ENCODE data around the gene GUCY1A2.
"Not testable (repeated sequence)": the region's sequence is repeated elsewhere in the genome, so short reads cannot be mapped to it uniquely, and the experiment has no call there.

GUCY1A2 gene, protein sequence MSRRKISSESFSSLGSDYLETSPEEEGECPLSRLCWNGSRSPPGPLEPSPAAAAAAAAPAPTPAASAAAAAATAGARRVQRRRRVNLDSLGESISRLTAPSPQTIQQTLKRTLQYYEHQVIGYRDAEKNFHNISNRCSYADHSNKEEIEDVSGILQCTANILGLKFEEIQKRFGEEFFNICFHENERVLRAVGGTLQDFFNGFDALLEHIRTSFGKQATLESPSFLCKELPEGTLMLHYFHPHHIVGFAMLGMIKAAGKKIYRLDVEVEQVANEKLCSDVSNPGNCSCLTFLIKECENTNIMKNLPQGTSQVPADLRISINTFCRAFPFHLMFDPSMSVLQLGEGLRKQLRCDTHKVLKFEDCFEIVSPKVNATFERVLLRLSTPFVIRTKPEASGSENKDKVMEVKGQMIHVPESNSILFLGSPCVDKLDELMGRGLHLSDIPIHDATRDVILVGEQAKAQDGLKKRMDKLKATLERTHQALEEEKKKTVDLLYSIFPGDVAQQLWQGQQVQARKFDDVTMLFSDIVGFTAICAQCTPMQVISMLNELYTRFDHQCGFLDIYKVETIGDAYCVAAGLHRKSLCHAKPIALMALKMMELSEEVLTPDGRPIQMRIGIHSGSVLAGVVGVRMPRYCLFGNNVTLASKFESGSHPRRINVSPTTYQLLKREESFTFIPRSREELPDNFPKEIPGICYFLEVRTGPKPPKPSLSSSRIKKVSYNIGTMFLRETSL

DNA sequence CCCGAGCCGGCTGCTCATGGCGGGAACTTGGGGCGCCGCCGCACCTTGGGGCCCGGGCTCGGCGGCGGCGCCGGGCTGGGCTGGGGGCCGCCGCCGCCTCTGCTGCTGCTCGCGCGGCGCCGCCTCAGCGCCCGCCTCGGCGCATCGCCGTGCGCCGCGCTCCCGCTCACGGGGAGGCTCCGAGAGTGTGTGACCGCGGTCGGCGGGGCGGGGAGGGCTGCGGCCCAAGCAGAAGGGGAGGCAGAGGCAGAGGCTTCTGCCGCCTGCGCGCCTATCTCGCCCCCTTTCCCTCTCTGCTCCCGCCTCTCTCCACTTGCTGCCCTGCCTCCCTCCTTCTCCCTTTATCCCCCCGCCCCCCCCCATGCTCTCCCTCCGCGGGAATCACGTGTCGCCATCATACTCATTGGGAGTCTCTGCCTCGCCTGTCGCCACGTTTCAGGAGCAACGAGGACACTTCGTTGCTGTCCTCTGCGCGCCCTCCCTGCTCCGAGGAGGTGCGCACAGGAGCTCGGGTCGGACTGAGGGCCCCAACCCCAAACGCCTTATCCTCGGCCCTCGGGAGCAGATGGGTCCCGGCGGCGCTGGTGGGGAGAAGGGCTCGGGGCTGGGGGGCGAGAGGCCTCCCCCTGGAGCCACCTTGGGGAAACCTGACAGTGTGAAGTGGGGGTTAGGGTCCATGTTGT is at the start of gene GUCY1A2:
Gene GUCY1A2 (minus strand): TSS at position 258 of the 683 bp plus-strand sequence. CDS start 421 bp downstream, outside the sequence.
- ATAC-seq (peak; percentile 40), DNase-seq (no peak)
- H3K9me3 Mint-ChIP-seq = no peaks in the 10 kb centered on the region
- H3K4me1 Mint-ChIP-seq = peaks cover 6% of the 10 kb centered on the region
- H3K4me3 Mint-ChIP-seq = peak within 1 kb of the TSS; percentile 44 to 75
- peaks cover 52% of the 10 kb centered on the region for H3K27me3 Mint-ChIP-seq
- no peak within 1 kb of the TSS for H3K27ac Mint-ChIP-seq

DNA sequence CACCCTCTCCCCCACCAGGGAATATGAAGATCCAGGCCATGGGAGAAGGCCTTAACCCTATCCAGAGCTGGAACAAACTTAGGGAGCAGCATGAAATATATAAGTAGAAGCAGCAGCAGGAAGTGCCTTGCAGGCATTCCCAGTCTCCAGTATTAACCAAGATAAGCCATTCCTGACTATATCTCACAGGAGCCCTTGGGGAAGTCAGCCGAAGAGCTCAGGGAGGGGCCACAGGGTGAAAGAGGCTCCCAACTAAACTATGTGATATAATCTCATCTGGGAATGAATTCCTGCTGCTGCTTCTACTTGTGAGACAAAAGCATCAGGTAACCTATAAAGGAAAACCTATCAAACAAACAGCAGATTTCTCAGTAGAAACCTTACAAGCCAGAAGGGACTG is 36.1 kb upstream of the GUCY1A2 start:
- Mint-ChIP-seq H3K9me3 (peaks cover 20 to 43% of the 10 kb centered on the region in 2 donors), H3K27ac (no peak overlapping the region), H3K4me3 (no peak overlapping the region), H3K27me3 (no peaks in the 10 kb centered on the region), H3K4me1 (no peaks in the 10 kb centered on the region)
- DNase-seq (no peak), ATAC-seq (no peak)

DNA sequence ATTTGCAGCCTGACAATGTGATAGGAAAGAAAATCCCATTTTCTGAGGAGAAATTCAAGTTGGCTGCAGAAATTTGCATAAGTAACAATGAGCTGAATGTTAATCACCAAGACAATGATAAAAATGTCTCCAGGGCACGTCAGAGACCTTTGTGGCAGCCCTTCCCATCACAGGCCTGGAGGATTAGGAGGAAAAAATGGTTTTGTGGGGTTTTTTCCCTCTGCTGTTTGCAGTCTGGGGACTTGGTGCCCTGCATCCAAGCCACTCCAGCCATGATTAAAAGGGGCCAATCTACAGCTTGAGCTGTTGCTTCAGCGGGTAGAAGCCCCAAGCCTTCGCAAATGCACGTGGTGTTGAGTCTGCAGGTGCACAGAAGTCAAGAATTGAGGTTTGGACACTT is 33.1 kb upstream of the GUCY1A2 start:
- H3K9me3 Mint-ChIP-seq = peaks cover 17 to 40% of the 10 kb centered on the region in 2 donors
- not testable (repeated sequence) for ATAC-seq, H3K27me3 Mint-ChIP-seq, H3K4me1 Mint-ChIP-seq, DNase-seq, H3K27ac Mint-ChIP-seq, H3K4me3 Mint-ChIP-seq

DNA sequence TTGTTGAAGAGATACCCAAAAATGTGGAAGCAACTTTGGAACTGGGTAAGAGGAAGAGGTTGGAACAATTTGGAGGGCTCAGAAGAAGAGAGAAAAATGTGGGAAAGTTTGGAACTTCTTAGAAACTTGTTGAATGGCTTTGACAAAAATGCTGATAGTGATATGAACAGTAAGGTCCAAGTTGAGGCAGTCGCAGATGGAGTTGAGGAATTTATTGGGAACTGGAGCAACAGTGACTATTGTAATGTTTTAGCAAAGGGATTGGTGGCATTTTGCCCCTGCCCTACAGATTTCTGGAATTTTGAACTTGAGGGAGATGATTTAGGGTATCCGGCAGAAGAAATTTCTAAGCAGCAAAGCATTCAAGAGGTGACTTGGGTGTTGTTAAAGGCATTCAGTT is 32.6 kb upstream of the GUCY1A2 start:
- not testable (repeated sequence) for H3K27me3 Mint-ChIP-seq, ATAC-seq, H3K4me3 Mint-ChIP-seq, H3K27ac Mint-ChIP-seq, DNase-seq, H3K4me1 Mint-ChIP-seq
- H3K9me3 Mint-ChIP-seq = peaks cover 15 to 40% of the 10 kb centered on the region in 2 donors

DNA sequence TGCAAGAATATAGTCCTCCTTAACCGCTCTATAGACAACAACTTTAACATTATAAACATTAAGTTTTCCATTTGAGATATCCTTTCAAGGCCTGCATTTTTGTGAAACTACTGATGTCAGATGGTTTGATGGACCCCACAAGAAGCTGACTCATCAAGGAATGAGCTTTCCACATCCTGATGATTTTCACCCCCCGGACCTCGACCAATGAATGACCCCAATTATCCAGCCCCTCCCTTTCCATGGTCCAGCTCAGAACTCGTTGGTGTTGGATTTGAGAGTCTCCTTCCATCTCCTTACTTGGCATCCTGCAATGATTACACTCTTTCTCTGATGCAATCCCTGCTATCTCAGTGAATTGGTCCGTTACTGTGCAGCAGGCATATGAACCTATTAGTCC is 31.8 kb upstream of the GUCY1A2 start:
- peaks cover 22 to 47% of the 10 kb centered on the region in 2 donors for H3K9me3 Mint-ChIP-seq
- H3K27me3 Mint-ChIP-seq = no peaks in the 10 kb centered on the region
- no peak overlapping the region for H3K27ac Mint-ChIP-seq

DNA sequence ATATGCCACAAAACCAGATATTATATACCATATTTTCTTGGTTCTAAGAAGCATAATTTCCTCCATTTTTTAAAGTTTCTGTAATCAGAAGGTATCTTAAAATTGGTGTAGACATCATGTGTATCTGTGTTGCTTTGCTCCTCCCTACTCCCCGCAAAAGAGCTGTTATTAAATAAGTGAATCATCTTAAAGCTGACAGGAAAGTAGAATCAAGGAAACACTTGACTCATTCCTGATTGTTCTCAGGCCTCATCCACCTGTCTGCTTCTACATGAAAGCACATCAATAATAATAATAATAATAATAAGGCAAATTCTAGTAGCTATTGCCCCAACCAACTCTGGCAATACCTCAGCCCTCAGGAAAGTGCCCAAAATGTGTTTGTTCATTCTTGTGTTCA is 26.2 kb upstream of the GUCY1A2 start:
- peaks cover 9 to 26% of the 10 kb centered on the region in 2 donors for H3K9me3 Mint-ChIP-seq
- DNase-seq (no peak), ATAC-seq (no peak)
- no peak overlapping the region for H3K27ac Mint-ChIP-seq
- H3K27me3 Mint-ChIP-seq = no peaks in the 10 kb centered on the region
- no peak overlapping the region for H3K4me3 Mint-ChIP-seq
- H3K4me1 Mint-ChIP-seq = no peaks in the 10 kb centered on the region

More for the DNA sequence above, 31.8 kb upstream of the GUCY1A2 start:
- Mint-ChIP-seq H3K4me3 (no peak overlapping the region), H3K4me1 (no peaks in the 10 kb centered on the region)
- ATAC-seq (no peak), DNase-seq (no peak)

DNA sequence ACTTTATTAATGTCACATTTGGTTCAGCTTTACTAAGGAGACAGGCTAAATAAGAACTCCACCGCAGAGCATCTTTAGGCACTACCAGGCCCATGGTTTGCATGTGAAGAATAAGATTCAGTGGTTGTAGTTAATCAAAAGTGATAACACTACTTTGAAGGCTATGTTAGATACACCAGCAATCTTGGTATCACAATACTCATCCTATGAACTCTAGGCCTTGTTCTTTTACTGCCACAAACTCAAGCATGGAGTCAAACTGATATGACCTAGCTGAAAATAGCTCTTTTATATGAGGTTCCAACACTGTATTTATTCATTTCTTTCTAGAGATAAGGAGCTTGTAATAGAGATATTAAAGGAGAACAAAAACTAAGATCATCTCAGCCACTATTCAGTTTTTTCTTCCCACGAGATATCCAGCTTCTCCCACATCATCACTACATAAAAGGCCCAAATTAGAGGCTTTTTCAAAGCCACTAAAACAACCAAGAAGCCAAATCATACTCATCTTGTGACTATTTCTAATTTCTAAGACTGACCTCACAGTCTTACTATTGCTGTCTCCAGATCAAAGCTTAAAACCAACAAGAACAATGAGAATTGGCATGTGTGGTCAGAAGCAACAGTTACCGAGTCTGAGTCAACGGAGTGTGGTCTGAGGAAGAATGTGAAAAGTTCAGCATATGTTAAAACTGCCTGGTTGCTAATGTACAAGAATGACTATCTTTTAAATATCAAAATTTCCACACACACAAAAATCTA is 25.1 kb upstream of the GUCY1A2 start:
- peak overlapping the region in 1 of 2 donors; percentile 34 for H3K27ac Mint-ChIP-seq

DNA sequence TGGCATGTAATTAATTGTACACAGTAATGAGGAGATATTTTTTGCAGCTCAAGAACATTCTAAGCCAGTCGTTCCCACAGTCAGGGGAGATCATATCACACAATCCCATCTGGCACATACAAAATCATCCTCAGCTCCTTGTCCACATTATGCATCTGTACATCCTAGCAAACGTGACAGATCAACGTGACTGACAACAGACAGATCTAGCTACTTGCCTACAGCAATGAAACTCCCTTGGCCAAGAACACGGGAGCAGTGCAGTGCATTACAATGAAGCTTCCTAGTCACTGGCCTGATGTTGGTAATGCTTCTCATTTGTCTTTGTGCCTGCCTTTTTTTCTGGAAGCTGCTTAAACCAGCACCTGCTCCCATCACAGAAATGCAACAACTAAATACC is 24.5 kb upstream of the GUCY1A2 start:
- no peak for DNase-seq
- Mint-ChIP-seq H3K9me3 (peaks cover 9 to 15% of the 10 kb centered on the region in 2 donors), H3K4me1 (no peaks in the 10 kb centered on the region), H3K4me3 (no peak overlapping the region), H3K27ac (no peak overlapping the region), H3K27me3 (no peaks in the 10 kb centered on the region)
- ATAC-seq = no peak

More for the DNA sequence above, 25.1 kb upstream of the GUCY1A2 start:
- Mint-ChIP-seq H3K9me3 (peaks cover 9 to 17% of the 10 kb centered on the region in 2 donors), H3K4me1 (no peaks in the 10 kb centered on the region), H3K4me3 (no peak overlapping the region), H3K27me3 (no peaks in the 10 kb centered on the region)
- peak; percentile 90 for ATAC-seq
- no peak for DNase-seq

DNA sequence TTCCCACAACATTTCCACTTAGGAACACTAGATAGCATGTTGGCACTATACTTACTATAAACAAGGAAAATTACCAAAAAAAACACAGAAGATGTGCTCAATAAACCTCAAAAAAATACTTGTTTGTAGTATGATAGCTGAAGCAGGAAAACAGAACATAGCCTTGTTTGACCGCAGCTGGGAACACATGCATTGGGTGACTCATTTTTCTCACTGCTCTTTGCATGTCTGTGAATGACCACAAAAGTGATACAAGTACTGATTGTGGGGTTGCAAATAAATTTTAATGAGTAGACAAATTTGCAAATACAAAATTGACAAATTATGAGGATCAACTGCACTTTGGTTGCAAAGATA is 22.8 kb upstream of the GUCY1A2 start:
- no peaks in the 10 kb centered on the region for H3K27me3 Mint-ChIP-seq
- ATAC-seq (no peak), DNase-seq (no peak)
- no peak overlapping the region for H3K27ac Mint-ChIP-seq
- H3K4me3 Mint-ChIP-seq = no peak overlapping the region
- H3K4me1 Mint-ChIP-seq = no peaks in the 10 kb centered on the region
- H3K9me3 Mint-ChIP-seq = peaks cover 8 to 15% of the 10 kb centered on the region in 2 donors

DNA sequence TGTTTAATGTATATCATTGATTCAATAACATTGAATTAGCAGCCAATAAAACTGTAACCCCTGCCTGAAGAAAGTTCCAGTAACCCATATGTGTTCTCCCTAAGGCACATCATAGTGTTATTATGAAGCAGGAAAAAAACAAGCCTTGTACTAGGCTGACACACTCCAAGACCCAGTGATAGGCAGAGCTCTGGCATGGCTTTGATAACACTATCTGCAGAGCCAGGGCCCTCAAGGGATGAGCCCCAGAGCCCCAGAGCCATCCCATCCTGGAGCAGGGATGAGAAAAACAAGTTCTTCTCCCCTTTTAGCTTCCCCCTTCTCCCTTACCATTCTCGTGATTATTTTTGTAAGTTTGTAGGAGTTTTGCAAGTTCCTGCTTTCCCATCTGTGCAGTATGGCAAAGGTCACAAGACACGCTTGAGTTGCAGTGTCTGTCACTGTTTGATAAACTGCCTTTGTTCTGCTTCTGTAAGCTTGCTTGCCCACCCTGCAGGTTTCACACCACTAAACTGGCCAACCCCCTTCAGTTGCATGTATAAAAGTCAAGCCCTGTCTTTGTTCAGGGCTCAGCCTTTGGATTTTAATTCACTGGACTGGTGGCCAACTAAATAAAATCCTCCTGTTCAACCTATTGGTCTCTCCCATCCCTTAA is 22.3 kb upstream of the GUCY1A2 start:
- Mint-ChIP-seq H3K4me3 (no peak overlapping the region), H3K27me3 (no peaks in the 10 kb centered on the region), H3K4me1 (no peaks in the 10 kb centered on the region), H3K9me3 (peaks cover 6 to 12% of the 10 kb centered on the region in 2 donors), H3K27ac (no peak overlapping the region)
- DNase-seq (no peak), ATAC-seq (no peak)

DNA sequence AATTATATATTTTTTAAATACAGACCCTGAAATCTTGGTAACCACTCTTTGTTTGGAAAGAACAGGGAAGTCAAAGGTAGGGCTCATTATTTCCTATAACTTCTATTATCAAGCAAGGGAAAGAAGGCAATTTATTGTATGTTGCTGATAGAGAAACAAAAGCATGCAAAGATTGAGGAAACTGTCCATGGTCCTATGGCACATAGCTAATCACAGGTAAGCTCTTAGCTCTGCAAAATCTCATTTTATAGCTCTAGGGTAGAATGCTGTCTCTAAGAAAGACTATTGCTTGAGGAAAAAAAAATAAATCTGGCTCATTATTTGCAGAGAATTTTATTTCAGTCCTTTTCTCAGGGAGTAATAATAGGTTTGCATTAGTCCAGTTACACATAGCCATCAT is 7.4 kb upstream of the GUCY1A2 start:
- no peaks in the 10 kb centered on the region for H3K4me1 Mint-ChIP-seq
- no peak overlapping the region for H3K4me3 Mint-ChIP-seq
- H3K27me3 Mint-ChIP-seq = peaks cover 12% of the 10 kb centered on the region
- peaks cover 0 to 7% of the 10 kb centered on the region in 2 donors for H3K9me3 Mint-ChIP-seq
- H3K27ac Mint-ChIP-seq = no peak overlapping the region
- no peak for DNase-seq
- ATAC-seq = no peak

DNA sequence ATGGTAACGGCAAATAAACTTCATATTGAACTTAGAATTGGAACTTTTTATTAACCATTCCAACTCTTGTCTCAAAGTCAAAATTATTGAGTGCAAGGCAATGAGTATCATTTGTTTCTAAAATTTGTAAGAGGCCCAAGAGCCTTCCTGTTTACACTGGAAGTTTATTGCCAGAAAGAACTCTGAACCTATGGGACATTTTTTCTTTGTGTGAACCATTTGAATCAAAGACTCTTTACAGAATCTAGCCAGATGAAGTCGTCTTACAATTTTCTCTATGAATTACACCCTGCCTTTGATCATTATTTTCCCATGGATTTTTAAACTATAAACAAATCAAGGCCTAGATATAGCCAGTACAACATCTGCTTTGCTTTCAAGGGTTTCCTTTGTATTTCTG is 2.3 kb upstream of the GUCY1A2 start:
- Mint-ChIP-seq H3K27me3 (peaks cover 52% of the 10 kb centered on the region), H3K4me3 (no peak overlapping the region), H3K27ac (no peak overlapping the region), H3K4me1 (peaks cover 6% of the 10 kb centered on the region), H3K9me3 (no peaks in the 10 kb centered on the region)
- no peak for DNase-seq
- no peak for ATAC-seq

DNA sequence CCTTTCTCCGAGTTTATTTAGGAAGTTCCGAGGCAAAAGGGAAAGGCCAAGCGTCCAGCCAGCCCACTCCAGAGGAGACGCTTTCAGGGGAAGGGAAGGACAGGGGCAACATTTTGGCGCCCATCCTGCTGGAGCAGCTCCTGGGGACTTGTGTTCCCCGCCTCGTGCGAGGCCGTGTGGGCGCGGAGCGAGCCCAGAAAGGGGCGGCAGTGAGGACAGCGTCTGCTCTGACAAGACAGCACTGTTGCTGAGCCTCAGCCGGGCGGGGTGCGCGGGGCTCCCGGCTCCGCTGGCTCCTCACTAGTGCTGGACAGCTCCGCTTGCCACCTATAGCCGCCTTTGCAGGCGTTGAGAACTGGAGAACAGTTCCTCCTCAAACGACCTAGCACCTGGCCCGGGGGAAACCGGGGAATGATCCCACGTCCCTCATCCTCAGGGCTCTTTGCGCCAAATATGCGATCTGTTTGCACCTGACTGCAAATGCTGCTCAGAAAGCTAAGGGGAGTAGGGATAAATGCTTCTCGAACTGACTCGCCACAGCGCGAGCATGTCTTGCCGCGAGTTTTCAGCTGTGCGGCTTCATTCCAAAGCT is 722 bp upstream of the GUCY1A2 start:
- Mint-ChIP-seq H3K27ac (no peak overlapping the region), H3K4me3 (peak overlapping the region; percentile 29 to 58), H3K9me3 (no peaks in the 10 kb centered on the region), H3K4me1 (peaks cover 6% of the 10 kb centered on the region), H3K27me3 (peaks cover 52% of the 10 kb centered on the region)
- DNase-seq (no peak), ATAC-seq (peak; percentile 28)

DNA sequence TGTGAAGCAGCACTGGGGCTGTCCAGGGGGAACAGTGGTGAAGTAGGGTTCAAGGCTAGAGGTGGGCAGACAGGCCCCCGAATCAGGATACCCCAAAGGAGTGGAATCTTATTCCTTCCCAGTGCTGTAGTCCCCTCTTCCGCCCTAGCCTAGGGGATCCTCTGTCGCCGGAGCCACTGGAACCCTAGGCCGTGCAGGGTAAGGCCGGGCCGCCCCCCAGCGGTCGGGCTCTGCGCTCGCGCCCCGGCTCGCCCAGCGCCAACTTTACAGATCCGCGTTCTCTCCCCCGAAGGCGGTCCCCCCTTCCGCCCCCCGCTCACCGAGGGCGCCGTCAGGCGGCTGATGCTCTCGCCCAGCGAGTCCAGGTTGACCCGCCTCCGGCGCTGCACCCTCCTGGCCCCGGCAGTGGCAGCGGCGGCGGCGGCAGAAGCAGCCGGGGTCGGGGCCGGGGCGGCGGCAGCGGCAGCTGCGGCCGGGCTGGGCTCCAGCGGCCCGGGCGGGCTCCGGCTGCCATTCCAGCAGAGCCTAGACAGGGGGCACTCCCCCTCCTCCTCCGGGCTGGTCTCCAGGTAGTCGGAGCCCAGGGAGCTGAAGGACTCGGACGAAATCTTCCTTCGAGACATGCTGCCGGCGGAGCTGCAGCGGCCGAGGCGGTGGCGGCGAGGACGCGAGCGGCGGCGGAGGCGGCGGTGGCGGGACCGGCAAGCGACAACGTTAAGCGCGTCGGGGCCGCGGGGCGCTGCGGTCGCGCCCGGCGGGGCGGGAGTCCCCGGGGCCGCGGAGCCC is 650 bp downstream of the GUCY1A2 start:
- Mint-ChIP-seq H3K27me3 (peaks cover 52% of the 10 kb centered on the region), H3K4me1 (peaks cover 6% of the 10 kb centered on the region), H3K9me3 (no peaks in the 10 kb centered on the region), H3K4me3 (peak overlapping the region; percentile 41 to 44), H3K27ac (no peak overlapping the region)
- peak; percentile 80 for ATAC-seq
- peak; percentile 18 to 31 for DNase-seq

Data from stimulated activated naive CD8-positive, alpha-beta T cell treated with anti-CD3 and anti-CD28 coated beads, Interleukin-15, amount 100 ng/mL, for 72 hours (primary cell).